Adrenal gland (tissue), 5 donors: ENCODE measurements around the gene ARHGAP26.

Experiments used
- CTCF ChIP-seq, 6 experiments: fragments of 450-650 bp in 4 of 6; fragments of 200-600 bp in 2 of 6; sonication (generic) in 1 of 6; IDR thresholded peaks; 1 replicate in 5 of 6; 2 replicates in 1 of 6; pipeline versions ENCODE4 v1.5.1 to v1.8.0; 2016 to 2021; ENCODE audit warnings: antibody characterized with exemption in 6 of 6, mild to moderate bottlenecking in 2 of 6, moderate library complexity in 1 of 6
- POLR2A ChIP-seq, 2 donors: fragments of 450-650 bp; IDR thresholded peaks; one replicate each; pipeline ENCODE4 v1.6.1; 2017; ENCODE audit warnings: antibody characterized with exemption in 2 of 2, mild to moderate bottlenecking in 2 of 2, moderate library complexity in 1 of 2
- donor health status: DM: no; HTN: no; CAD: no.

- TF ChIP-seq CTCF (IDR thresholded peaks at IDR 0.05) (no peak), POLR2A (IDR thresholded peaks at IDR 0.05) (no peak)
Measured at GRCh38 chr5:142930395-142931110, 160.4 kb downstream of the ARHGAP26 start.
